ENCODE data around the gene SLC5A4.
"Not testable (repeated sequence)": the region's sequence is repeated elsewhere in the genome, so short reads cannot be mapped to it uniquely, and the experiment has no call there.

Gene SLC5A4

GRCh38 chr22:32255217-32255616 lies at the start of gene SLC5A4:
SLC5A4 (minus strand) TSS chr22:32255347; CDS start chr22:32255329, 18 bp downstream.
- Histone ChIP-seq H3K27me3 (peaks cover 0 to 6% of the 10 kb centered on the region in 2 donors), H3K36me3 (no peaks in the 10 kb centered on the region), H3K27ac (no peak within 1 kb of the TSS), H3K9me3 (no peaks in the 10 kb centered on the region), H3K4me3 (no peak within 1 kb of the TSS), H3K4me1 (no peaks in the 10 kb centered on the region)
- TF ChIP-seq CTCF (IDR thresholded peaks at IDR 0.05): no peak
- no peak for DNase-seq
- intact Hi-C loops (cut with DNase I; ENCODE audit: low total_unique reads): no loop called here

- H3K4me3 ChIP-seq; intact Hi-C loops (cut with DNase I; ENCODE audit: low total_unique reads); H3K27ac ChIP-seq; H3K4me1 ChIP-seq; H3K36me3 ChIP-seq; DNase-seq; H3K27me3 ChIP-seq; H3K9me3 ChIP-seq: not testable (repeated sequence)
Observed at GRCh38 chr22:32293921-32294320, 38.8 kb upstream of the SLC5A4 start.

DNA sequence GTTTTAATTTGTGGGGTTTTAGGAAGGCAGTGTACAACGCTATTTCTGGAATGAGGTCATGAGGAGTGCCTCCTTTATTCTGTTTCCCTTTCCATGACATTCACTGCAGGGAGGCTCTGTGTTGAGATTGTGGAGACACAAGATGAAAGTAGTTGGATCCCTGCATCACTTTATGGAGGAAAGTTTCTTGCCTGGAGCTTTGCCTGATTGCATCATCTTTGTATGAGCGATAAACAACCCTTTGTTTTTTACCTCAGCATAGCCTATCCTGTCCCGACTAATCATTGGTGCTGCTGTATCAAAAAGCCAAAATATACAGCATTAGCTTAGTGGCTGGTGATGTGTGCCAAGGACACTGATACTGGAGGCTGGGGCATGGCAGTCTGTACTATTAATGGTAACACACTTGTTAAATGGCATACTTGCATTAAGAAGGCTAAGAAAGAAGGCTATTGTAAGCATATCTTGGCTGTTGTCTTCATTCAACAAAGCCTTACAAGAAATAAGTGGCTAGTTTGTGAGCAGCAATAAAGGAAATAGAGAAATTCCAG lies 31.2 kb upstream of the SLC5A4 start:
- intact Hi-C loops (cut with DNase I; ENCODE audit: low total_unique reads): no loop called here
- Histone ChIP-seq H3K27me3 (peaks cover 0 to 7% of the 10 kb centered on the region in 2 donors), H3K4me3 (no peak overlapping the region), H3K27ac (no peak overlapping the region), H3K9me3 (no peaks in the 10 kb centered on the region), H3K4me1 (no peaks in the 10 kb centered on the region), H3K36me3 (no peaks in the 10 kb centered on the region)
- no peak for DNase-seq
- TF ChIP-seq CTCF (IDR thresholded peaks at IDR 0.05): no peak

GRCh38 chr22:32281072-32281471 lies 25.9 kb upstream of the SLC5A4 start:
- no peak overlapping the region for H3K4me3 ChIP-seq
- no peaks in the 10 kb centered on the region for H3K4me1 ChIP-seq
- DNase-seq: no peak
- H3K36me3 ChIP-seq: no peaks in the 10 kb centered on the region
- peaks cover 0 to 14% of the 10 kb centered on the region in 2 donors for H3K27me3 ChIP-seq
- intact Hi-C loops (cut with DNase I; ENCODE audit: low total_unique reads): no loop called here
- TF ChIP-seq CTCF (IDR thresholded peaks at IDR 0.05): no peak
- H3K9me3 ChIP-seq: no peaks in the 10 kb centered on the region
- H3K27ac ChIP-seq: no peak overlapping the region

DNA sequence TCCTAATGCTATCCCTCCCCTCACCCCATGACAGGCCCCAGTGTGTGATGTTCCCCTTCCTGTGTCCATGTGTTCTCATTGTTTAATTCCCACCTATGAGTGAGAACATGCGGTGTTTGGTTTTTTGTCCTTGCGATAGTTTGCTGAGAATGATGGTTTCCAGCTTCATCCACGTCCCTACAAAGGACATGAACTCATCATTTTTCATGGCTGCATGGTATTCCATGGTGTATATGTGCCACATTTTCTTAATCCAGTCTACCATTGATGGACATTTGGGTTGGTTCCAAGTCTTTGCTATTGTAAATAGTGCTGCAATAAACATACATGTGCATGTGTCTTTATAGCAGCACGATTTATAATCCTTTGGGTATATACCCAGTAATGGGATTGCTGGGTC lies 20.2 kb upstream of the SLC5A4 start:
- H3K36me3 ChIP-seq; H3K27ac ChIP-seq; DNase-seq; H3K9me3 ChIP-seq; intact Hi-C loops (cut with DNase I; ENCODE audit: low total_unique reads); H3K4me1 ChIP-seq; H3K4me3 ChIP-seq: not testable (repeated sequence)
- H3K27me3 ChIP-seq: peaks cover 0 to 17% of the 10 kb centered on the region in 2 donors

- no peak for TF ChIP-seq CTCF (IDR thresholded peaks at IDR 0.05)
- intact Hi-C loops (cut with DNase I; ENCODE audit: low total_unique reads): no loop called here
- no peak for DNase-seq
- no peaks in the 10 kb centered on the region for H3K36me3 ChIP-seq
- peaks cover 0 to 15% of the 10 kb centered on the region in 2 donors for H3K27me3 ChIP-seq
- no peaks in the 10 kb centered on the region for H3K4me1 ChIP-seq
- H3K4me3 ChIP-seq: no peak overlapping the region
- H3K9me3 ChIP-seq: no peaks in the 10 kb centered on the region
- no peak overlapping the region for H3K27ac ChIP-seq
Observed at GRCh38 chr22:32271389-32271788, 16.2 kb upstream of the SLC5A4 start.

Measured in tibial artery (tissue), 4 donors.